ENCODE results near the gene BTBD19. TPM values are rescaled to one million over a fixed set of nuclear protein-coding genes. Genes with fewer than 3 reads are reported as not detected.
"Not testable (repeated sequence)": the region's sequence is repeated elsewhere in the genome, so short reads cannot be mapped to it uniquely, and the experiment has no call there.

BTBD19 gene
- polyA plus RNA-seq, 1 donor (not counting 4 experiments of a cell fraction or from before 2014, with no cell fraction given): 2.9 TPM

GRCh38 chr1:44822131-44822701 lies 13.9 kb downstream of the BTBD19 start:
- FAIRE-seq (no peak), DNase-seq (ENCODE audit: low read depth, low spot score) (no peak)
- peaks cover 16% of the 10 kb centered on the region for H3K4me1 ChIP-seq (ENCODE audit: control insufficient read depth, extremely low read depth, insufficient read depth, low read length)
- H3K9me1 ChIP-seq (ENCODE audit: control insufficient read depth, extremely low read depth, insufficient read depth, low read length): no peaks in the 10 kb centered on the region
- no peak overlapping the region for H3K4me2 ChIP-seq (ENCODE audit: control insufficient read depth, extremely low read depth, insufficient read depth, low read depth, low read length)
- no peak overlapping the region for H3K9ac ChIP-seq (ENCODE audit: control insufficient read depth, extremely low read depth, insufficient read depth, low read length)
- dilution Hi-C loops (cut with MboI; ENCODE audit: extremely low pct_ligation_motif_present, low sequenced_read_pairs): no loop called here
- no peak overlapping the region for H2AFZ ChIP-seq (ENCODE audit: control insufficient read depth, low read length)
- no peak overlapping the region for H3K4me3 ChIP-seq (ENCODE audit: control insufficient read depth in 2 of 3, extremely low read depth in 1 of 3, insufficient read depth in 2 of 3, low read depth in 1 of 3, low read length in 3 of 3)
- no peaks in the 10 kb centered on the region for H3K9me3 ChIP-seq (ENCODE audit: control insufficient read depth, low read depth, low read length)
- no peaks in the 10 kb centered on the region for H3K79me2 ChIP-seq (ENCODE audit: control insufficient read depth, insufficient read depth, low read length)
- H3K27ac ChIP-seq (ENCODE audit: control insufficient read depth, insufficient read depth, low read length): no peak overlapping the region
- H3K36me3 ChIP-seq (ENCODE audit: control insufficient read depth in 2 of 2, extremely low read depth in 1 of 2, insufficient read depth in 2 of 2, low read length in 2 of 2): no peaks in the 10 kb centered on the region
- H4K20me1 ChIP-seq (ENCODE audit: control insufficient read depth, extremely low read depth, insufficient read depth, low read length): no peaks in the 10 kb centered on the region
- H3K27me3 ChIP-seq (ENCODE audit: control insufficient read depth, extremely low read depth, insufficient read depth, low read length): no peaks in the 10 kb centered on the region
- TF ChIP-seq CTCF (optimal IDR thresholded peaks at IDR 0.05 in 1 of 3, IDR thresholded peaks at IDR 0.05 in 1 of 3, conservative IDR thresholded peaks at IDR 0.05 in 1 of 3; ENCODE audit: extremely low read depth in 1 of 3, insufficient read depth in 2 of 3, low read length in 3 of 3) (no peak), EZH2 (IDR thresholded peaks at IDR 0.05; ENCODE audit: low read length) (no peak)

- no peak for FAIRE-seq
- Histone ChIP-seq H3K4me2 (ENCODE audit: control insufficient read depth, extremely low read depth, insufficient read depth, low read depth, low read length) (no peak overlapping the region), H3K4me3 (ENCODE audit: control insufficient read depth in 2 of 3, extremely low read depth in 1 of 3, insufficient read depth in 2 of 3, low read depth in 1 of 3, low read length in 3 of 3) (no peak overlapping the region), H3K9me3 (ENCODE audit: control insufficient read depth, low read depth, low read length) (no peaks in the 10 kb centered on the region), H3K79me2 (ENCODE audit: control insufficient read depth, insufficient read depth, low read length) (no peaks in the 10 kb centered on the region), H3K27ac (ENCODE audit: control insufficient read depth, insufficient read depth, low read length) (no peak overlapping the region), H3K9ac (ENCODE audit: control insufficient read depth, extremely low read depth, insufficient read depth, low read length) (no peak overlapping the region), H3K27me3 (ENCODE audit: control insufficient read depth, extremely low read depth, insufficient read depth, low read length) (no peaks in the 10 kb centered on the region), H3K9me1 (ENCODE audit: control insufficient read depth, extremely low read depth, insufficient read depth, low read length) (no peaks in the 10 kb centered on the region), H4K20me1 (ENCODE audit: control insufficient read depth, extremely low read depth, insufficient read depth, low read length) (no peaks in the 10 kb centered on the region), H3K36me3 (ENCODE audit: control insufficient read depth in 2 of 2, extremely low read depth in 1 of 2, insufficient read depth in 2 of 2, low read length in 2 of 2) (no peaks in the 10 kb centered on the region), H3K4me1 (ENCODE audit: control insufficient read depth, extremely low read depth, insufficient read depth, low read length) (peaks cover 9% of the 10 kb centered on the region), H2AFZ (ENCODE audit: control insufficient read depth, low read length) (no peak overlapping the region)
- dilution Hi-C loops (cut with MboI; ENCODE audit: extremely low pct_ligation_motif_present, low sequenced_read_pairs): no loop called here
- no peak for DNase-seq (ENCODE audit: low read depth, low spot score)
- TF ChIP-seq CTCF (optimal IDR thresholded peaks at IDR 0.05 in 1 of 3, IDR thresholded peaks at IDR 0.05 in 1 of 3, conservative IDR thresholded peaks at IDR 0.05 in 1 of 3; ENCODE audit: extremely low read depth in 1 of 3, insufficient read depth in 2 of 3, low read length in 3 of 3) (no peak), EZH2 (IDR thresholded peaks at IDR 0.05; ENCODE audit: low read length) (no peak)
These were observed 14.7 kb downstream of the BTBD19 start for GRCh38 chr1:44822981-44823451.

GRCh38 chr1:44824392-44824791 lies 16.1 kb downstream of the BTBD19 start:
- H3K9me1 ChIP-seq (ENCODE audit: control insufficient read depth, extremely low read depth, insufficient read depth, low read length); H2AFZ ChIP-seq (ENCODE audit: control insufficient read depth, low read length); H3K27me3 ChIP-seq (ENCODE audit: control insufficient read depth, extremely low read depth, insufficient read depth, low read length); H3K36me3 ChIP-seq (ENCODE audit: control insufficient read depth in 2 of 2, extremely low read depth in 1 of 2, insufficient read depth in 2 of 2, low read length in 2 of 2); dilution Hi-C loops (cut with MboI; ENCODE audit: extremely low pct_ligation_motif_present, low sequenced_read_pairs); H3K79me2 ChIP-seq (ENCODE audit: control insufficient read depth, insufficient read depth, low read length); H3K4me1 ChIP-seq (ENCODE audit: control insufficient read depth, extremely low read depth, insufficient read depth, low read length); H3K9ac ChIP-seq (ENCODE audit: control insufficient read depth, extremely low read depth, insufficient read depth, low read length); DNase-seq (ENCODE audit: low read depth, low spot score); H3K27ac ChIP-seq (ENCODE audit: control insufficient read depth, insufficient read depth, low read length); H3K9me3 ChIP-seq (ENCODE audit: control insufficient read depth, low read depth, low read length); FAIRE-seq; H4K20me1 ChIP-seq (ENCODE audit: control insufficient read depth, extremely low read depth, insufficient read depth, low read length); H3K4me3 ChIP-seq (ENCODE audit: control insufficient read depth in 2 of 3, extremely low read depth in 1 of 3, insufficient read depth in 2 of 3, low read depth in 1 of 3, low read length in 3 of 3); H3K4me2 ChIP-seq (ENCODE audit: control insufficient read depth, extremely low read depth, insufficient read depth, low read depth, low read length): not testable (repeated sequence)
